DND-41 (cell line): ENCODE results near the gene OR14A16.

Experiments used
- ATAC-seq: fragments of 200-7000 bp; cut with Tn5 transposase; 3 replicates; pipeline ENCODE4 v1.9.1; 2021; ENCODE audit warnings: low read depth; ENCODE audit not compliant: insufficient read depth
- DNase-seq: peaks from one replicate; pipeline ENCODE4 v3.0.0-alpha.2; 2020
- H2AFZ ChIP-seq: 2 replicates; pipeline ENCODE4 v1.6.0; 2012; ENCODE audit warnings: low read depth, low read length
- H3K27ac ChIP-seq: 2 replicates; pipeline ENCODE4 v1.5.1; 2012; ENCODE audit warnings: low read length, inconsistent platforms
- H3K27me3 ChIP-seq: fragments of 200-600 bp; sonication (generic); 2 replicates; pipeline ENCODE4 v1.6.0; 2012; ENCODE audit warnings: low read length, mild to moderate bottlenecking, inconsistent platforms; ENCODE audit not compliant: insufficient read depth, poor library complexity
- H3K36me3 ChIP-seq: 2 replicates; pipeline ENCODE4 v1.5.1; 2012; ENCODE audit warnings: low read length, inconsistent platforms; ENCODE audit not compliant: insufficient read depth
- H3K4me1 ChIP-seq: 2 replicates; pipeline ENCODE4 v1.5.1; 2012; ENCODE audit warnings: mild to moderate bottlenecking, low read length; ENCODE audit not compliant: insufficient read depth
- H3K4me2 ChIP-seq: 2 replicates; pipeline ENCODE4 v1.6.0; 2012; ENCODE audit warnings: mild to moderate bottlenecking, moderate library complexity, low read length, inconsistent platforms; ENCODE audit not compliant: insufficient read depth
- H3K4me3 ChIP-seq, 2 experiments: fragments of 200-600 bp in 1 of 2; shearing (Covaris generic) in 1 of 2; 2 replicates each; pipeline ENCODE4 v1.5.1; 2012 to 2016; ENCODE audit warnings: inconsistent platforms in 2 of 2, low read length in 2 of 2, mild to moderate bottlenecking in 2 of 2, low read depth in 1 of 2, moderate library complexity in 1 of 2
- H3K79me2 ChIP-seq: 2 replicates; pipeline ENCODE4 v1.6.0; 2012; ENCODE audit warnings: low read length, inconsistent platforms; ENCODE audit not compliant: insufficient read depth
- H3K9ac ChIP-seq: 2 replicates; pipeline ENCODE4 v1.6.0; 2012; ENCODE audit warnings: low read depth, mild to moderate bottlenecking, inconsistent platforms, low read length, moderate library complexity
- H3K9me3 ChIP-seq: 2 replicates; pipeline ENCODE4 v1.5.1; 2012; ENCODE audit warnings: low read length, moderate library complexity, mild to moderate bottlenecking, inconsistent platforms; ENCODE audit not compliant: insufficient read depth, severe bottlenecking
- H4K20me1 ChIP-seq: 2 replicates; pipeline ENCODE4 v1.6.0; 2012; ENCODE audit warnings: low read length; ENCODE audit not compliant: insufficient read depth
- CTCF ChIP-seq: IDR thresholded peaks from 2 replicates; pipeline ENCODE4 v1.5.1; 2012; ENCODE audit warnings: borderline replicate concordance, low read length, moderate library complexity, mild to moderate bottlenecking; ENCODE audit not compliant: poor library complexity, severe bottlenecking; ENCODE audit errors: extremely low read depth
- EZH2 ChIP-seq: IDR thresholded peaks from 3 replicates; pipeline ENCODE4 v1.6.1; 2012; ENCODE audit warnings: borderline replicate concordance, low read depth, mild to moderate bottlenecking, moderate library complexity, low read length, inconsistent platforms; ENCODE audit not compliant: severe bottlenecking

OR14A16 gene

GRCh38 chr1:247825362-247825761 is 1.4 kb upstream of the OR14A16 start:
- Histone ChIP-seq H3K27me3 (no peaks in the 10 kb centered on the region), H3K4me2 (no peak overlapping the region), H3K79me2 (no peaks in the 10 kb centered on the region), H3K27ac (no peak overlapping the region), H4K20me1 (no peaks in the 10 kb centered on the region), H2AFZ (no peak overlapping the region), H3K9ac (no peak overlapping the region), H3K36me3 (no peaks in the 10 kb centered on the region), H3K4me3 (no peak overlapping the region), H3K4me1 (no peaks in the 10 kb centered on the region), H3K9me3 (no peaks in the 10 kb centered on the region)
- DNase-seq (no peak), ATAC-seq (no peak)
- no peak for TF ChIP-seq CTCF
- no peak for TF ChIP-seq EZH2

GRCh38 chr1:247822060-247822459 is 1.9 kb downstream of the OR14A16 start:
- DNase-seq, result no peak
- Histone ChIP-seq H3K27ac (no peak overlapping the region), H2AFZ (no peak overlapping the region), H3K4me2 (no peak overlapping the region), H3K79me2 (no peaks in the 10 kb centered on the region), H3K36me3 (no peaks in the 10 kb centered on the region), H3K27me3 (no peaks in the 10 kb centered on the region), H4K20me1 (no peaks in the 10 kb centered on the region), H3K4me3 (no peak overlapping the region), H3K4me1 (no peaks in the 10 kb centered on the region), H3K9ac (no peak overlapping the region), H3K9me3 (no peaks in the 10 kb centered on the region)
- TF ChIP-seq EZH2 (no peak), CTCF (no peak)
- ATAC-seq, result no peak

GRCh38 chr1:247812637-247813036 is 11.3 kb downstream of the OR14A16 start:
- no peaks in the 10 kb centered on the region for H3K4me1 ChIP-seq
- H2AFZ ChIP-seq, result no peak overlapping the region
- no peak overlapping the region for H3K9ac ChIP-seq
- no peak overlapping the region for H3K27ac ChIP-seq
- no peak overlapping the region for H3K4me3 ChIP-seq
- no peak for DNase-seq
- H3K9me3 ChIP-seq, result no peaks in the 10 kb centered on the region
- H4K20me1 ChIP-seq, result no peaks in the 10 kb centered on the region
- no peaks in the 10 kb centered on the region for H3K79me2 ChIP-seq
- H3K4me2 ChIP-seq, result no peak overlapping the region
- TF ChIP-seq CTCF (no peak), EZH2 (no peak)
- no peaks in the 10 kb centered on the region for H3K36me3 ChIP-seq
- no peak for ATAC-seq
- no peaks in the 10 kb centered on the region for H3K27me3 ChIP-seq

GRCh38 chr1:247797518-247797917 is 26.4 kb downstream of the OR14A16 start:
- Histone ChIP-seq H3K27me3 (no peaks in the 10 kb centered on the region), H3K36me3 (no peaks in the 10 kb centered on the region), H2AFZ (no peak overlapping the region), H3K27ac (no peak overlapping the region), H3K4me2 (no peak overlapping the region), H3K79me2 (no peaks in the 10 kb centered on the region), H3K4me1 (no peaks in the 10 kb centered on the region), H3K4me3 (no peak overlapping the region), H3K9ac (no peak overlapping the region), H3K9me3 (no peaks in the 10 kb centered on the region), H4K20me1 (no peaks in the 10 kb centered on the region)
- ATAC-seq (no peak), DNase-seq (no peak)
- no peak for TF ChIP-seq EZH2
- no peak for TF ChIP-seq CTCF
